HepG2 (cell line): ENCODE measurements around the gene SPAAR. TPM values are rescaled to one million over a fixed set of nuclear protein-coding genes. Genes with fewer than 3 reads are reported as not detected.

Source experiments
- ATAC-seq: fragments of 200-7000 bp; cut with Tn5 transposase; 3 replicates; pipeline ENCODE4 v1.9.1; 2020; ENCODE audit warnings: mild to moderate bottlenecking, moderate library complexity
- BruUV-seq: library from RNA; stranded (reverse); fragments of 400-500 nt; replicated peaks from 2 replicates; lab custom pipeline; 2021; lab: Mats Ljungman, UMichigan
- CTCF ChIA-PET: fragments of 300-600 bp; formaldehyde crosslinking; extraction: SDS; loops from one replicate; lab custom pipeline; 2021; ENCODE audit warnings: low total read pairs, inconsistent platforms, low intra/inter-chr PET ratio; lab: Yijun Ruan, JAX
- POLR2A ChIA-PET: fragments of 350-600 bp; sonication (Branson Sonifier 250); formaldehyde crosslinking; loops from one replicate; lab custom pipeline; 2020; ENCODE audit warnings: antibody characterized with exemption, inconsistent platforms; lab: Yijun Ruan, JAX
- DNase-seq: peaks from one replicate; pipeline ENCODE4 v3.0.0-alpha.2; 2015; ENCODE audit warnings: low spot score
- FAIRE-seq: peaks from 3 replicates; lab custom pipeline; 2011; peaks lifted over from hg19 to GRCh38; lab: Jason Lieb, UNC
- H2AFZ ChIP-seq: one replicate; pipeline ENCODE4 v1.6.1; 2011; ENCODE audit warnings: low read length, inconsistent platforms
- H3K27ac ChIP-seq: fragments of 300-600 bp; 3 replicates; pipeline ENCODE4 v1.8.0; 2011; ENCODE audit warnings: mixed run types, mild to moderate bottlenecking, mixed read lengths, low read length, inconsistent platforms; ENCODE audit not compliant: insufficient read depth; ENCODE audit errors: extremely low read length
- H3K27me3 ChIP-seq, 2 experiments: fragments of 200-600 bp in 1 of 2; 2 replicates in 1 of 2; 3 replicates in 1 of 2; pipeline versions ENCODE4 v1.6.0 to v1.8.0; 2011; ENCODE audit warnings: low read length in 2 of 2, mild to moderate bottlenecking in 2 of 2, moderate library complexity in 2 of 2, inconsistent platforms in 1 of 2; ENCODE audit not compliant: insufficient read depth in 2 of 2, control insufficient read depth in 1 of 2
- H3K36me3 ChIP-seq, 2 experiments: fragments of 200-600 bp in 1 of 2; replicated peaks in 1 of 2; 2 replicates in 1 of 2; 3 replicates in 1 of 2; pipeline versions ENCODE4 v1.5.1 to v1.8.0; 2011; ENCODE audit warnings: low read length in 2 of 2, inconsistent platforms in 1 of 2; ENCODE audit not compliant: insufficient read depth in 2 of 2, control insufficient read depth in 1 of 2
- H3K4me1 ChIP-seq: 2 replicates; pipeline ENCODE4 v1.5.1; 2012; ENCODE audit warnings: low read length, inconsistent platforms; ENCODE audit not compliant: insufficient read depth
- H3K4me2 ChIP-seq: 2 replicates; pipeline ENCODE4 v1.6.0; 2011; ENCODE audit warnings: low read depth, low read length, inconsistent platforms
- H3K4me3 ChIP-seq, 3 experiments: fragments of 200-600 bp in 1 of 3; sonication (generic), shearing (Covaris generic) in 1 of 3; replicated peaks in 1 of 3; 2 replicates each; pipeline ENCODE4 v1.5.1; 2011 to 2016; ENCODE audit warnings: low read length in 3 of 3, inconsistent platforms in 2 of 3, low read depth in 2 of 3, mild to moderate bottlenecking in 2 of 3, control low read depth in 1 of 3, mixed read lengths in 1 of 3; ENCODE audit not compliant: insufficient read depth in 1 of 3
- H3K79me2 ChIP-seq: one replicate; pipeline ENCODE4 v1.6.1; 2011; ENCODE audit warnings: low read length, inconsistent platforms; ENCODE audit not compliant: insufficient read depth
- H3K9ac ChIP-seq: 2 replicates; pipeline ENCODE4 v1.6.0; 2011; ENCODE audit warnings: mild to moderate bottlenecking, low read depth, low read length, inconsistent platforms; ENCODE audit not compliant: insufficient read depth
- H3K9me3 ChIP-seq: 2 replicates; pipeline ENCODE4 v1.5.1; 2012; ENCODE audit warnings: mild to moderate bottlenecking, low read length
- H4K20me1 ChIP-seq: 2 replicates; pipeline ENCODE4 v1.6.0; 2011; ENCODE audit warnings: inconsistent platforms, mild to moderate bottlenecking, low read length, moderate library complexity; ENCODE audit not compliant: insufficient read depth
- CENPT ChIP-seq: sonication (generic); formaldehyde crosslinking; IDR thresholded peaks from 2 replicates; pipeline ENCODE4 v1.8.0; 2022; ENCODE audit warnings: low read depth, mild to moderate bottlenecking, moderate library complexity, missing genetic modification reagents
- ESRRA ChIP-seq: sonication (generic); formaldehyde crosslinking; IDR thresholded peaks from 2 replicates; pipeline ENCODE4 v1.5.1; 2020; ENCODE audit warnings: mild to moderate bottlenecking, low read depth, missing genetic modification reagents
- MEF2D ChIP-seq: sonication (generic); formaldehyde crosslinking; IDR thresholded peaks from 2 replicates; pipeline ENCODE4 v1.5.1; 2020; ENCODE audit warnings: mild to moderate bottlenecking, missing genetic modification reagents
- NFE2 ChIP-seq: sonication (generic); formaldehyde crosslinking; IDR thresholded peaks from 2 replicates; pipeline ENCODE4 v1.4.0; 2020; ENCODE audit warnings: missing genetic modification reagents
- NFIB ChIP-seq: sonication (generic); formaldehyde crosslinking; IDR thresholded peaks from 2 replicates; pipeline ENCODE4 v1.9.0; 2021; ENCODE audit warnings: missing genetic modification reagents, mild to moderate bottlenecking, borderline replicate concordance
- PRDM10 ChIP-seq: sonication (generic); formaldehyde crosslinking; IDR thresholded peaks from 2 replicates; pipeline ENCODE4 v1.4.0; 2020; ENCODE audit warnings: low read depth, missing genetic modification reagents
- SIX4 ChIP-seq: sonication (generic); formaldehyde crosslinking; IDR thresholded peaks from 2 replicates; pipeline ENCODE4 v1.4.0; 2020; ENCODE audit warnings: missing genetic modification reagents
- SMARCE1 ChIP-seq: fragments of 450-650 bp; IDR thresholded peaks from 2 replicates; pipeline ENCODE4 v1.6.1; 2017; ENCODE audit warnings: borderline replicate concordance
- SYNCRIP ChIP-seq: fragments of 200-400 bp; formaldehyde crosslinking; IDR thresholded peaks from 2 replicates; pipeline ENCODE4 v1.6.1; 2018; ENCODE audit warnings: mild to moderate bottlenecking, low read depth, low read length; ENCODE audit not compliant: insufficient read depth
- ZNF256 ChIP-seq: sonication (generic); formaldehyde crosslinking; conservative IDR thresholded peaks from 2 replicates; pipeline ENCODE4 v1.4.0; 2020; ENCODE audit warnings: missing genetic modification reagents
- WGBS: methylation state at CpG from one replicate; pipeline ENCODE4 v1.1.6; 2017; ENCODE audit warnings: low lambda C conversion rate; 5-methylcytosine and 5-hydroxymethylcytosine counted together
- in situ Hi-C: cut with HindIII; loops from 2 replicates; pipeline ENCODE4 v1.10.0; 2017; ENCODE audit warnings: low pct_unique_long_range_greater_than_20kb; ENCODE audit not compliant: extremely low pct_ligation_motif_present
- intact Hi-C: fragments of 100-400 bp; cut with micrococcal nuclease; formaldehyde crosslinking; loops from one replicate; pipeline ENCODE4 v1.10.0; 2022; ENCODE audit not compliant: unreplicated experiment
- polyA plus RNA-seq, 8 experiments: library from polyadenylated mRNA; depleted of rRNA in 3 of 8; stranded (reverse) in 7 of 8; unstranded in 1 of 8; fragments of >200 nt; fragmentation: Illumina TruSeq in 4 of 8; extraction: Trizol in 4 of 8; gene quantifications; 2 replicates each; pipeline versions ENCODE4 v1.2.1 to v1.2.3, GENCODE V29; 2011 to 2016; ENCODE audit warnings: low read depth in 4 of 8, missing spikeins in 1 of 8, mixed read lengths in 1 of 8; ENCODE audit not compliant: insufficient read depth in 1 of 8
- total RNA-seq, 5 experiments: library from RNA; depleted of rRNA; stranded (reverse); fragments of >200 nt; fragmentation: Illumina TruSeq; extraction: Trizol; gene quantifications; 2 replicates each; pipeline ENCODE4 v1.2.3, GENCODE V29; 2016; ENCODE audit warnings: low read depth in 1 of 5
- TF ChIP-seq, protein P1 (sequence below): sonication (generic); formaldehyde crosslinking; conservative IDR thresholded peaks from 2 replicates; pipeline ENCODE4 v1.8.0; 2022; ENCODE audit warnings: low read depth, missing genetic modification reagents

Gene SPAAR
- total and polyA plus RNA-seq, 2 of the 13 experiments (the other 11 are each of a cell fraction or from before 2014, with no cell fraction given): 0.07 TPM; not detected in 1

- Histone ChIP-seq H3K27ac (no peak within 1 kb of the TSS), H3K4me1 (0 out of 2 replicates have a peak, but pooled peaks cover 5% of the 10 kb centered on the region), H3K4me3 (no peak within 1 kb of the TSS), H3K4me2 (no peak within 1 kb of the TSS), H3K9ac (no peak within 1 kb of the TSS), H3K9me3 (no peaks in the 10 kb centered on the region), H3K79me2 (no peaks in the 10 kb centered on the region), H3K27me3 (peaks cover 0 to 9% of the 10 kb centered on the region in 2 experiments; a peak in 1 of 5 replicates), H4K20me1 (no peaks in the 10 kb centered on the region), H3K36me3 (no peaks in the 10 kb centered on the region), H2AFZ (no peak within 1 kb of the TSS)
- ATAC-seq: no peak
- in situ Hi-C loops (no loop called here), intact Hi-C loops (no loop called here)
- no peak for FAIRE-seq
- DNase-seq: no peak
- POLR2A ChIA-PET: no interaction called here
- WGBS: 43% methylated on average over 8 of the region's 8 CpGs
- no TSS peak for BruUV-seq
- CTCF ChIA-PET: no interaction called here
- TF ChIP-seq PRDM10 (CRISPR knock-in tag) (no peak), SMARCE1 (no peak), SYNCRIP (no peak), NFE2 (CRISPR knock-in tag) (no peak), NFIB (no peak), ZNF256 (CRISPR knock-in tag) (no peak), MEF2D (CRISPR knock-in tag) (no peak), ESRRA (CRISPR knock-in tag) (no peak), CENPT (no peak), SIX4 (no peak)
- TF ChIP-seq, protein P1, sequence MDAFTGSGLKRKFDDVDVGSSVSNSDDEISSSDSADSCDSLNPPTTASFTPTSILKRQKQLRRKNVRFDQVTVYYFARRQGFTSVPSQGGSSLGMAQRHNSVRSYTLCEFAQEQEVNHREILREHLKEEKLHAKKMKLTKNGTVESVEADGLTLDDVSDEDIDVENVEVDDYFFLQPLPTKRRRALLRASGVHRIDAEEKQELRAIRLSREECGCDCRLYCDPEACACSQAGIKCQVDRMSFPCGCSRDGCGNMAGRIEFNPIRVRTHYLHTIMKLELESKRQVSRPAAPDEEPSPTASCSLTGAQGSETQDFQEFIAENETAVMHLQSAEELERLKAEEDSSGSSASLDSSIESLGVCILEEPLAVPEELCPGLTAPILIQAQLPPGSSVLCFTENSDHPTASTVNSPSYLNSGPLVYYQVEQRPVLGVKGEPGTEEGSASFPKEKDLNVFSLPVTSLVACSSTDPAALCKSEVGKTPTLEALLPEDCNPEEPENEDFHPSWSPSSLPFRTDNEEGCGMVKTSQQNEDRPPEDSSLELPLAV: no peak
Measured at GRCh38 chr9:35870351-35870923, 38.9 kb upstream of the SPAAR start, which contains the start of gene OR13J1. Gene OR13J1 (minus strand): TSS chr9:35870401. CDS start chr9:35870401, 0 bp downstream.
